ENCODE measurements around the gene ZHX3.

DNA sequence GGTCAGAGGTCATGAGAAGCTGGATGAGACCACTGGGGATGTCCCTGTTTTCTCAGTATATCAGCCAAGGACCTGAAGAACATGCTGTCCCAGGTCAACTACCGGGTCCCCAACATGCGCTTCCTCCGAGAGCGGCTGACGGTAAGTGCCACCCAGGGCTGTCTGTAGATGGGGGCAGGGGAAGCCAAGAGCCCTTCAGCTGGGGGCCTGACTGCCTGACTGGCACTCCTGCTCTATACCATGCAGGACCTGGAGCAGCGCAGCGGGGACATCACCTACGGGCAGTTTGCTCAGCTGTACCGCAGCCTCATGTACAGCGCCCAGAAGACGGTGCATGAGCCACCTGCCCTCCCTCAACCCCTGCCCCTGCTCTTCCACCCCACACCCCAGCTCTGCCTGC lies 155.1 kb downstream of the ZHX3 start:
- TF ChIP-seq, protein P1, sequence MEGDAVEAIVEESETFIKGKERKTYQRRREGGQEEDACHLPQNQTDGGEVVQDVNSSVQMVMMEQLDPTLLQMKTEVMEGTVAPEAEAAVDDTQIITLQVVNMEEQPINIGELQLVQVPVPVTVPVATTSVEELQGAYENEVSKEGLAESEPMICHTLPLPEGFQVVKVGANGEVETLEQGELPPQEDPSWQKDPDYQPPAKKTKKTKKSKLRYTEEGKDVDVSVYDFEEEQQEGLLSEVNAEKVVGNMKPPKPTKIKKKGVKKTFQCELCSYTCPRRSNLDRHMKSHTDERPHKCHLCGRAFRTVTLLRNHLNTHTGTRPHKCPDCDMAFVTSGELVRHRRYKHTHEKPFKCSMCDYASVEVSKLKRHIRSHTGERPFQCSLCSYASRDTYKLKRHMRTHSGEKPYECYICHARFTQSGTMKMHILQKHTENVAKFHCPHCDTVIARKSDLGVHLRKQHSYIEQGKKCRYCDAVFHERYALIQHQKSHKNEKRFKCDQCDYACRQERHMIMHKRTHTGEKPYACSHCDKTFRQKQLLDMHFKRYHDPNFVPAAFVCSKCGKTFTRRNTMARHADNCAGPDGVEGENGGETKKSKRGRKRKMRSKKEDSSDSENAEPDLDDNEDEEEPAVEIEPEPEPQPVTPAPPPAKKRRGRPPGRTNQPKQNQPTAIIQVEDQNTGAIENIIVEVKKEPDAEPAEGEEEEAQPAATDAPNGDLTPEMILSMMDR (conservative IDR thresholded peaks at IDR 0.05), result no peak
- no peak for TF ChIP-seq EZH2 (IDR thresholded peaks at IDR 0.05; ENCODE audit: low read depth)

All from PC-9 (cell line).